Mononuclear cell (primary cell): ENCODE data around the gene C11orf98. TPM values are rescaled to one million over a fixed set of nuclear protein-coding genes. Genes with fewer than 3 reads are reported as not detected.
"Not testable (repeated sequence)": the region's sequence is repeated elsewhere in the genome, so short reads cannot be mapped to it uniquely, and the experiment has no call there.

Experiments used
- H3K27me3 ChIP-seq: 2 replicates; pipeline ENCODE4 v1.6.0; 2011; ENCODE audit warnings: low read length, control low read depth; ENCODE audit not compliant: insufficient read depth
- H3K4me1 ChIP-seq: 2 replicates; pipeline ENCODE4 v1.5.1; 2011; ENCODE audit warnings: mild to moderate bottlenecking, low read length, control low read depth; ENCODE audit not compliant: insufficient read depth
- H3K4me3 ChIP-seq: 2 replicates; pipeline ENCODE4 v1.5.1; 2011; ENCODE audit warnings: mild to moderate bottlenecking, low read length, moderate library complexity
- H3K9me3 ChIP-seq: 2 replicates; pipeline ENCODE4 v1.5.1; 2011; ENCODE audit warnings: low read depth, mild to moderate bottlenecking, control low read depth, low read length
- total RNA-seq: library from RNA; depleted of rRNA; stranded (reverse); fragments of >200 nt; gene quantifications from one replicate; pipeline ENCODE4 v1.2.3, GENCODE V29; 2012

C11orf98 gene
- total RNA-seq, 1 donor = 4.9 TPM

DNA sequence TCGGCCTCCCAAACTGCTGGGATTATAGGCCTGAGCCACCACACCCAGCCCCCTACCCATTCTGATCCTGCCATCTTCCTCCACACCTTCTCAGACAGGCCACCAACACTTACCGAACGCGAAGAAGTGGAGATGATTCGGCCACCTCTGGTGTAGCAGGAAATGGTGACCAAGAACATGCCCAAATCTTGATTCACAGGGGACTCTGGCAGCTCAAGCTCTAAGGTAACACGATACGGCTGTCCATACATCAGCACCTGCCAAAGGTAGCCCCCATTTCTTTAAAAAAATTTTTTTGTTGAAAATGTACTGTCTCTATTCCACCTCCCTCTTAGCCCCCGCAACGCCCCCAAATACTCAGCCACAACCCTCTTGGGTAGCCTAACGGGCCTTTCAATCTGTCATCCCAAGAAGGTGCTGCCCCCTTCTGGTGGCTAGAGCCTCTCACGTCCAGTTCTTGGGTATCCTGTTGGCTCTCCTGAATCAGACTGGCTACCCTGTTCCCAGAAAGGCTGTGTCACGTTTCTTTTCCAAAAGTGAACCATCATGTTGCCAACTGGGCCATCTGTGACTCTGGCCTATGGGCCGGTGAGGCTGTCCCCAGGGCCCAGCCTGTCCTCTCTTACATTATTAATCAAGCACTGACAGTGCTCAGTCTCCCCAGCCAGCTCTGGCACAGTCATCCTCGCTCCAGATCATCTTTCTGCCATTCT, 29.6 kb upstream of the C11orf98 start:
- H3K4me3 ChIP-seq = no peak overlapping the region
- H3K4me1 ChIP-seq = no peaks in the 10 kb centered on the region
- no peaks in the 10 kb centered on the region for H3K9me3 ChIP-seq
- no peaks in the 10 kb centered on the region for H3K27me3 ChIP-seq

GRCh38 chr11:62693624-62694023, 28.6 kb upstream of the C11orf98 start:
- H3K9me3 ChIP-seq, H3K4me3 ChIP-seq, H3K4me1 ChIP-seq, H3K27me3 ChIP-seq: not testable (repeated sequence)

DNA sequence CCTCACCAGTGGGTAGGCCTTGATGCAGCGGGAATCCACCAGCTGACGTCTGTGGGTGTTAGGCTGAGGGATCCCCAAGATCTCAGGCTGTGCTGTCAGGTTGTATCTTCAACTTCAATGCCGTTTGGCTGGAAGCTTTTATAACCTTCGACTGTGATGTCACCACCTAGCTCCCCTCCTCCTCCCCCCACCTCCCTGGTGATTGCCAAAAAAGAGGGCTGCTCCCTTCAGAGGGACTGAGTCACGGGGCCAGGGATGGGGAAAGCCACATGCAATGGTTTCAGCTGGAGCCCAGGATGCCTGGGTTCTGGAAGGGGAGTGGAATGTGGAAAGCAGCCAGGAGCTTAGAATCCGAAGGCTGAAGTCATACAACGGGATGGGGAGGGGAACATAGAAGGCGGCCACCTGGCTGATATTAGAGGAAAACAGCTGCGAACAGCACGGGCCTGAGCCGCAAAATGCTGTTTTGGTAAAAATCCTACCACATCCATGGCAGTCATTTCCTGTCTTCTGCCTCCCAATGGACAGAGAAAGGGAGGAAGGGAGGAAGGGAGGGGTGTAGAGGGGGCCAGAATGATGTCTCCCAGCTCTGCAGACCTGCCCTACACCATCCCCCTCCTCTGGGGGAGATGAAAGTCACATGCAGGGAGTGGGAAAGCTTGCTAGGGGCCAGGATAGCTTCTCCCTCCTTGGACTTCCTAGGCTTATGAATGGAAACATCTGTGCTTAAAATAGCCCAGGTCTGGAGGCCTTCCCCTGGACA, 24.6 kb upstream of the C11orf98 start, which contains the start of gene LRRN4CL:
TSS of gene LRRN4CL (minus strand) at position 110 of the 763 bp plus-strand sequence. CDS start 1,022 bp downstream, outside the sequence.
- Histone ChIP-seq H3K9me3 (no peaks in the 10 kb centered on the region), H3K27me3 (peaks cover 16% of the 10 kb centered on the region), H3K4me1 (no peaks in the 10 kb centered on the region), H3K4me3 (no peak within 1 kb of the TSS)

GRCh38 chr11:62688491-62688890, 23.5 kb upstream of the C11orf98 start:
- no peak overlapping the region for H3K4me3 ChIP-seq
- peaks cover 16% of the 10 kb centered on the region for H3K27me3 ChIP-seq
- H3K9me3 ChIP-seq = no peaks in the 10 kb centered on the region
- no peaks in the 10 kb centered on the region for H3K4me1 ChIP-seq

GRCh38 chr11:62687508-62688396, 22.7 kb upstream of the C11orf98 start:
- Histone ChIP-seq H3K4me3 (no peak overlapping the region), H3K27me3 (peaks cover 16% of the 10 kb centered on the region), H3K9me3 (no peaks in the 10 kb centered on the region), H3K4me1 (no peaks in the 10 kb centered on the region)

DNA sequence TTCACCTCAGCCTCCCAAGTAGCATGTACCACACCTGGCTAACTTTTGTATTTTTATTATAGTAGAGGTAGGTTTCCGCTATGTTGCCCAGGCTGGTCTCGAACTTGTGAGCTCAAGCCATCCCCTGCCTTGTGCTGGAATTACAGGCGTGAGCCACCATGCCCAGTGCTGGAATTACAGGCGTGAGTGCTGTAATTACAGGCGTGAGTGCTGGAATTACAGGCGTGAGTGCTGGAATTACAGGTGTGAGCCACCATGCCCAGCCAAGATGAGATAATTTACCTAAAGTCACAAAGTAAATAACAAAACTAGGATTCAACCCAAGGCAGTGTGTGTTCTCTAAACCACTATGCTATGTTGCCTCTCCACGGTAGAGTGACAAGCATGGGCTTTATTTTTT, 17.5 kb upstream of the C11orf98 start:
- no peaks in the 10 kb centered on the region for H3K9me3 ChIP-seq
- peaks cover 7% of the 10 kb centered on the region for H3K27me3 ChIP-seq
- no peak overlapping the region for H3K4me3 ChIP-seq
- H3K4me1 ChIP-seq = peaks cover 16% of the 10 kb centered on the region

DNA sequence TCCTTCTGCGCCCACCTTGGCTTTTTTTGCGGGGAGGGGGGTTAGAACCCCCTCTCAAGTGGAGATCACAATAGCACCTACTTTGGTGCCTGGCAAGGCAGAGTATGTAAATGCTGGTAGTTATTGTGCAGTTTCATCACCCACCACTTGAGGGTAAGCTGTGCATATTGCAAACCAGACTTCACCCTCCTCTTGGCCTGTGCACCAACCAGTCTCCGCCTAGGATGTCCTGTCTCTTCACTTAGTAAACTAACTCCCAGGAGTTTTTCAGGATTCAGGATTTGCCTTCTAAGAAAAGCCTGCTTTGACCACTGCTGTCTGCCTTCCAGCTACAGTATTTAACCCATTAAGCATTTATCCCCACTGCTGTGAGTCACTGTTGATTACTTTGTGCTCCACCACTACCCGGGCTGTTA, 15.8 kb upstream of the C11orf98 start:
- no peak overlapping the region for H3K4me3 ChIP-seq
- no peaks in the 10 kb centered on the region for H3K9me3 ChIP-seq
- H3K27me3 ChIP-seq = no peaks in the 10 kb centered on the region
- H3K4me1 ChIP-seq = peaks cover 27% of the 10 kb centered on the region

GRCh38 chr11:62678770-62679696, 14.0 kb upstream of the C11orf98 start, which contains the start of gene UBXN1:
Gene UBXN1, minus strand, starts transcription at chr11:62679073. Its CDS starts 150 bp downstream, at chr11:62678923.
- peaks cover 27% of the 10 kb centered on the region for H3K4me1 ChIP-seq
- no peaks in the 10 kb centered on the region for H3K27me3 ChIP-seq
- no peaks in the 10 kb centered on the region for H3K9me3 ChIP-seq
- H3K4me3 ChIP-seq = peak within 1 kb of the TSS; percentile 99

- Histone ChIP-seq H3K4me3 (peak overlapping the region; percentile 99), H3K4me1 (peaks cover 29% of the 10 kb centered on the region), H3K9me3 (no peaks in the 10 kb centered on the region), H3K27me3 (no peaks in the 10 kb centered on the region)
Measured at GRCh38 chr11:62678433-62678769, 13.4 kb upstream of the C11orf98 start.

DNA sequence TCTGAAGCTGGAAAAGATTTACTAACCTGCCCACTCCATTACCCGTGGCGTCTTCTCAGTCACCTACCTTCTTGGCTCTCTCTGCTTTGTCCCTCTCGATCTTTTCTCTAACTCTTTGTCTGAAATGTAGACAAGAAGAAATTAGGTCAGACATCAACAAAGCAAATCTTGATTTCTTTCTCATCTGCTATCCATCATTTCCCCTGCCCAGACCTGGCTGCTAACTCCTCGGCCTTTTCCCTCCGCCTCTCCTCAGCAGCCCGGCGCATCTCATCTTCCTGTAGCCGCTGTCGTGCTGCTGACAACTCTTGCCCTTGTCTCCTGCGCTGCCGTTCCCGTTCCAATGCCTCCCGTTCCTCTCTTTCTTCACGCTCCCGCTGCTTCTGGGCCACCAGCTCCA, 12.7 kb upstream of the C11orf98 start:
- peaks cover 36% of the 10 kb centered on the region for H3K4me1 ChIP-seq
- H3K4me3 ChIP-seq = no peak overlapping the region

DNA sequence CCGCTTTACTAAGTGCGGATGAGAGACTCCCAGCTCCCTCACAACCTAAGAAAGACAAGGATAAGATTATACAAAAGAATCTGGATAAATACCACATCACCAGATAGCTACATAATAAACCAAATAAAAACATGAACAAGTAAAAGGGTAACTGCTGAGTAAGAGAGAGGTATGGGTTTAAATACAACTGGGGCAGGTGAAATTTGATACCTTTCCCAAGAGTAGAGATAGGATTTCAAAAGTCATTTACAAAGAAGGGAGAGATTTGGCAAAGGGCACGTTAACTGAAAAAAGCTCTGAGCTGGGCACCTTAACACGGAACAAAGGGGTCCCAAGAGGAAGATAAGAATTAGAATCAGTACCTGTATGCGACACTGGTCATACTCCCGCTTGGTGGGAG, 12.1 kb upstream of the C11orf98 start:
- Histone ChIP-seq H3K9me3 (no peaks in the 10 kb centered on the region), H3K4me3 (no peak overlapping the region), H3K27me3 (no peaks in the 10 kb centered on the region), H3K4me1 (peaks cover 42% of the 10 kb centered on the region)

More for the DNA sequence above, 12.7 kb upstream of the C11orf98 start:
- Histone ChIP-seq H3K9me3 (no peaks in the 10 kb centered on the region), H3K27me3 (no peaks in the 10 kb centered on the region)

DNA sequence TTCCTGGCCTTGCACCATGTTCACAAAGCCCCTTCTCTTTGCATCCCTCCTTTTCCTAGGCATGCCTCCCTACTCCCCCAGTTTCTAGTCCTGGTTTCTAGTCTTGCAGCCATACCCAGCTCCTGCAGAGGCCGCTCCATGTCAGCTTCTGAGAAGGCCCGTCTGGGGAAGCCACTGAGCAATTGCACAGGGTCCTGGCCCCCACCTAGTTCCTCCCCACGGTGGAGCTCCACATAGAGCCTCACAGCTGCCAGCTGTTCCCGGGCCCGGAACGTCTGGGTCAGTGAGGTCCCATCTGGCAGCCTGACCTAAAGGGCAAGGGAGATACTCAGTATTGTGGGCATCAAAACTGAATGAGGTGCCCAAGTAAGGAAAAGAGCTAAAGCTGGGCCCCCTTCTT, 11.7 kb upstream of the C11orf98 start:
- Histone ChIP-seq H3K4me1 (peaks cover 42% of the 10 kb centered on the region), H3K9me3 (no peaks in the 10 kb centered on the region), H3K27me3 (no peaks in the 10 kb centered on the region), H3K4me3 (no peak overlapping the region)

- not testable (repeated sequence) for H3K9me3 ChIP-seq, H3K4me3 ChIP-seq, H3K27me3 ChIP-seq
- H3K4me1 ChIP-seq = peaks cover 51% of the 10 kb centered on the region
Measured at GRCh38 chr11:62675415-62675814, 10.4 kb upstream of the C11orf98 start.

DNA sequence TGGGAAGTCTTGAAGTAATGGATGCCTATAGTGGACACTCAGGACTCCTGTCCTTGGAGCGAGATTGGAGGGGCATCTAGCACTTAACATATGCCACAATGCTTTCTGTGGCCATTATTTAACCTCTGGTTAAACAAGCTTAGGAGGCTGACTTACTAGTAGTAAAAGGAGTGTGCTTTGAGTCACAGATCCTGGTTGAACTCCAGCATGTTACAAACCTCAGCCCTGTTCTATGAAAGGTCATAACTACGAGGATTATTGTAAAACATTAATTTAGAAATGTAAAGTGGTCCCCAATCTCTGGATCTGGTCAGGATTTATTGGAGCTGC, 8.2 kb upstream of the C11orf98 start:
- Histone ChIP-seq H3K4me1 (peaks cover 42% of the 10 kb centered on the region), H3K9me3 (no peaks in the 10 kb centered on the region), H3K4me3 (no peak overlapping the region), H3K27me3 (no peaks in the 10 kb centered on the region)
